Mesenchymal stem cell (in vitro differentiated cells and primary cell): Measurements from ENCODE around the gene OLA1.
A peak's percentile ranks its signal among the peaks of the same experiment; 100 is the strongest.

Source experiments
- DNase-seq: peaks from one replicate; pipeline ENCODE4 v3.0.0-alpha.2; 2013
- H2AFZ ChIP-seq: one replicate; pipeline ENCODE4 v1.6.1; 2013; ENCODE audit warnings: low read depth, mild to moderate bottlenecking, control low read depth, inconsistent platforms, low read length, moderate library complexity
- H2AK5ac ChIP-seq: 2 replicates; pipeline ENCODE4 v1.6.1; 2013; ENCODE audit warnings: low read length, moderate library complexity, mild to moderate bottlenecking, inconsistent platforms; ENCODE audit not compliant: severe bottlenecking
- H2BK120ac ChIP-seq: one replicate; pipeline ENCODE4 v1.6.1; 2013; ENCODE audit warnings: low read depth, mild to moderate bottlenecking, inconsistent platforms, low read length, moderate library complexity
- H2BK12ac ChIP-seq, 2 experiments: one replicate each; pipeline ENCODE4 v1.6.1; 2013; ENCODE audit warnings: inconsistent platforms in 2 of 2, low read length in 2 of 2, mild to moderate bottlenecking in 2 of 2, moderate library complexity in 2 of 2, control low read depth in 1 of 2
- H2BK15ac ChIP-seq: one replicate; pipeline ENCODE4 v1.6.1; 2013; ENCODE audit warnings: mild to moderate bottlenecking, low read depth, inconsistent platforms; ENCODE audit not compliant: poor library complexity, severe bottlenecking
- H2BK5ac ChIP-seq: 2 replicates; pipeline ENCODE4 v1.6.1; 2013; ENCODE audit warnings: low read depth, mild to moderate bottlenecking, low read length, control low read depth, inconsistent platforms; ENCODE audit not compliant: poor library complexity, severe bottlenecking
- H3K14ac ChIP-seq, 2 experiments: one replicate each; pipeline ENCODE4 v1.6.1; 2013; ENCODE audit warnings: inconsistent platforms in 2 of 2, low read length in 2 of 2, control low read depth in 1 of 2, mild to moderate bottlenecking in 1 of 2, moderate library complexity in 1 of 2
- H3K18ac ChIP-seq, 2 experiments: one replicate each; pipeline ENCODE4 v1.6.1; 2013; ENCODE audit warnings: inconsistent platforms in 2 of 2, low read length in 2 of 2, control low read depth in 1 of 2, low read depth in 1 of 2, mild to moderate bottlenecking in 1 of 2
- H3K23ac ChIP-seq, 2 experiments: one replicate each; pipeline ENCODE4 v1.6.1; 2013; ENCODE audit warnings: inconsistent platforms in 2 of 2, low read length in 2 of 2, mild to moderate bottlenecking in 2 of 2, moderate library complexity in 2 of 2, control low read depth in 1 of 2
- H3K27ac ChIP-seq: 2 replicates; pipeline ENCODE4 v1.5.1; 2013; ENCODE audit warnings: mild to moderate bottlenecking, moderate library complexity, low read length, control low read depth, inconsistent platforms; ENCODE audit not compliant: poor library complexity, severe bottlenecking
- H3K27me3 ChIP-seq, 2 experiments: 2 replicates each; pipeline versions ENCODE4 v1.6.1 to v1.7.0; 2013; ENCODE audit warnings: low read length in 2 of 2, mild to moderate bottlenecking in 2 of 2, moderate library complexity in 2 of 2, control low read depth in 1 of 2, inconsistent platforms in 1 of 2; ENCODE audit not compliant: control insufficient read depth in 1 of 2, insufficient read depth in 1 of 2
- H3K36me3 ChIP-seq, 2 experiments: 2 replicates each; pipeline versions ENCODE4 v1.6.1 to v1.7.0; 2013; ENCODE audit warnings: low read length in 2 of 2, control low read depth in 1 of 2, inconsistent platforms in 1 of 2, low read depth in 1 of 2, mild to moderate bottlenecking in 1 of 2; ENCODE audit not compliant: insufficient read depth in 2 of 2, control insufficient read depth in 1 of 2
- H3K4ac ChIP-seq, 2 experiments: one replicate each; pipeline ENCODE4 v1.6.1; 2013; ENCODE audit warnings: inconsistent platforms in 2 of 2, low read length in 2 of 2, mild to moderate bottlenecking in 2 of 2, moderate library complexity in 2 of 2, control low read depth in 1 of 2, low read depth in 1 of 2
- H3K4me1 ChIP-seq: 2 replicates; pipeline ENCODE4 v1.6.1; 2013; ENCODE audit warnings: low read depth, low read length, control low read depth; ENCODE audit not compliant: control insufficient read depth, insufficient read depth
- H3K4me2 ChIP-seq: 2 replicates; pipeline ENCODE4 v1.6.1; 2013; ENCODE audit warnings: low read length, mild to moderate bottlenecking, inconsistent platforms; ENCODE audit not compliant: poor library complexity, severe bottlenecking
- H3K4me3 ChIP-seq, 2 experiments: 2 replicates each; pipeline versions ENCODE4 v1.5.1 to v1.7.0; 2013; ENCODE audit warnings: low read length in 2 of 2, mild to moderate bottlenecking in 2 of 2, control low read depth in 1 of 2, low read depth in 1 of 2; ENCODE audit not compliant: insufficient read depth in 1 of 2
- H3K79me1 ChIP-seq: replicated peaks from 2 replicates; pipeline ENCODE4 v1.6.1; 2013; ENCODE audit warnings: mild to moderate bottlenecking, control low read depth, low read length, inconsistent platforms; ENCODE audit not compliant: poor library complexity, severe bottlenecking
- H3K9ac ChIP-seq: 2 replicates; pipeline ENCODE4 v1.7.0; 2013; ENCODE audit warnings: mild to moderate bottlenecking, low read length, moderate library complexity
- H3K9me3 ChIP-seq: 2 replicates; pipeline ENCODE4 v1.7.0; 2013; ENCODE audit warnings: mild to moderate bottlenecking, low read length; ENCODE audit not compliant: control insufficient read depth
- H4K8ac ChIP-seq: one replicate; pipeline ENCODE4 v1.6.1; 2013; ENCODE audit warnings: inconsistent platforms, mild to moderate bottlenecking, low read length, moderate library complexity
- H4K91ac ChIP-seq: one replicate; pipeline ENCODE4 v1.6.1; 2013; ENCODE audit warnings: mild to moderate bottlenecking, low read length, inconsistent platforms
- WGBS: methylation state at CpG from one replicate; pipeline ENCODE4 v1.1.7; 2013; ENCODE audit warnings: mixed read lengths; 5-methylcytosine and 5-hydroxymethylcytosine counted together

Gene OLA1

DNA sequence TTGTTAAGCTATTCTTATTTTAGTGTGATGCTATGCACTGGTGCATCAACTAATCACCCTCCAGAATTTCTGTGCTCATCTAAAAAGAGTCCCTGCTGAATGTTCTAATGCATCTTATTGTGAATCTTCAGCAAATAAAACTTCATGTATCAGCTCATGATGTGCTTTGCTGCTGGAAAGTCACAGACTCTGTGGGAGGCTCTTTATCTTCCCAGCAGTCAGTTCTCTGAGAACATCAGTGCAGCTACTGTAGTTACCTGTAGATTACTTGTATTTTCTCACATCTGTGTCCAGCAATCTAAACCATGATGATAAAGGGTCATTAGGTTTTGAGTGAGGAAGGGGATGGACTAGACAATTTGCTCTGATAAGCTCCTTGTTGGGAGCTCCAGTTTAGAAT is 141.6 kb downstream of the OLA1 start:
- Histone ChIP-seq H3K27ac (no peak overlapping the region), H2BK12ac (no peak overlapping the region), H3K4me1 (no peaks in the 10 kb centered on the region), H2BK15ac (no peak overlapping the region), H3K23ac (no peak overlapping the region), H3K27me3 (no peaks in the 10 kb centered on the region), H2BK120ac (no peak overlapping the region), H3K18ac (no peak overlapping the region), H3K14ac (no peak overlapping the region), H3K9me3 (no peaks in the 10 kb centered on the region), H2AK5ac (no peak overlapping the region), H3K9ac (no peak overlapping the region), H3K4ac (no peak overlapping the region), H2BK5ac (no peak overlapping the region), H3K79me1 (peaks cover 3% of the 10 kb centered on the region), H2AFZ (no peak overlapping the region), H4K91ac (no peak overlapping the region), H3K4me3 (no peak overlapping the region), H4K8ac (no peak overlapping the region), H3K36me3 (peaks cover 0 to 5% of the 10 kb centered on the region in 2 experiments), H3K4me2 (no peak overlapping the region)
- no peak for DNase-seq

- Histone ChIP-seq H3K79me1 (peaks cover 3% of the 10 kb centered on the region), H2AK5ac (no peak overlapping the region), H3K18ac (no peak overlapping the region), H3K9ac (no peak overlapping the region), H3K4me2 (no peak overlapping the region), H3K4me3 (no peak overlapping the region), H3K4me1 (no peaks in the 10 kb centered on the region), H3K4ac (no peak overlapping the region), H3K27me3 (no peaks in the 10 kb centered on the region), H2BK12ac (no peak overlapping the region), H3K23ac (no peak overlapping the region), H2BK5ac (no peak overlapping the region), H3K9me3 (no peaks in the 10 kb centered on the region), H2BK120ac (no peak overlapping the region), H2AFZ (no peak overlapping the region), H4K91ac (no peak overlapping the region), H3K27ac (no peak overlapping the region), H3K36me3 (peaks cover 0 to 5% of the 10 kb centered on the region in 2 experiments), H3K14ac (no peak overlapping the region), H2BK15ac (no peak overlapping the region), H4K8ac (no peak overlapping the region)
- DNase-seq, result no peak
- 100% methylated on average over 1 of the region's 5 CpGs for WGBS
Observed at GRCh38 chr2:174094542-174094941, 153.8 kb downstream of the OLA1 start.

GRCh38 chr2:174090476-174090875 is 157.9 kb downstream of the OLA1 start:
- Histone ChIP-seq H3K27ac (no peak overlapping the region), H2AK5ac (no peak overlapping the region), H3K4me2 (no peak overlapping the region), H3K23ac (no peak overlapping the region), H2BK12ac (no peak overlapping the region), H3K18ac (no peak overlapping the region), H3K4ac (no peak overlapping the region), H3K79me1 (peaks cover 3% of the 10 kb centered on the region), H2BK5ac (no peak overlapping the region), H3K9me3 (no peaks in the 10 kb centered on the region), H3K27me3 (no peaks in the 10 kb centered on the region), H3K36me3 (peaks cover 0 to 5% of the 10 kb centered on the region in 2 experiments), H2BK120ac (no peak overlapping the region), H4K8ac (no peak overlapping the region), H3K14ac (no peak overlapping the region), H2AFZ (no peak overlapping the region), H3K9ac (no peak overlapping the region), H3K4me1 (no peaks in the 10 kb centered on the region), H4K91ac (no peak overlapping the region), H3K4me3 (no peak overlapping the region), H2BK15ac (no peak overlapping the region)
- no peak for DNase-seq
- WGBS, result 89% methylated on average over 1 of the region's 4 CpGs

DNA sequence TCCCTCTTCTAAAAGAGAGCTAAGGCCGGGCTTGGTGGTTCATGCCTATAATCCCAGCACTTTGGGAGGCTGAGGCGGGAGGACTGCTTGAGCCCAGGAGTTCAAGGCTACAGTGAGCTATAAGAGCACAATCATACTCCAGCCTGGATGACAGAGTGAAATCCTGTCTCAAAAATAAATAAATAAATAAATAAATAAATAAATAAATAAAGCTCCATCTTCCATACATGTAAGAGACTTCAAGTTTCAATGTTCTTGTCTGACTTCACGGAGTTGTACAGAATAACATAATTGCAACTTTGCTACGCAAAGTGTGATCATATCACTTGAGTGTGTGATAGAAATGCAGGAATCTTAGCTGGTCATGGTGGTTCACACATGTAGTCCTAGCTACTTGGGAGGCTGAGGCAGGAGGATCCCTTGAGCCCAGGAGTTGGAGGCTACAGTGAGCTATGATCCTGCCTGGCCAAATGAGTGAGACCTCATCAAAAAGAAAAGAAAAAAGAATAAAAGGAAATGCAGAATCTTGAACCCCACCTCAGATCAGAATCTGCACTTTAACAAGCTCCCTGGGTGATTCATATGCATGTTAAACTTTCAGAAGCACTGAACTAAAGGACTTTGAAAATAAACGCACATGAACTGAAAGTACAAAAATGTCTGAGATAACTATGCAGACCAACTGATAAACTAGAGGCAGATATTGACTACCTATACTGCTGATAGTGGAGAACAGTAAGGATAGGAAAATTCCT is 159.4 kb downstream of the OLA1 start:
- Histone ChIP-seq H3K18ac (no peak overlapping the region), H2BK15ac (no peak overlapping the region), H3K27ac (no peak overlapping the region), H2AFZ (no peak overlapping the region), H2BK12ac (no peak overlapping the region), H4K91ac (no peak overlapping the region), H3K23ac (no peak overlapping the region), H3K27me3 (no peaks in the 10 kb centered on the region), H2AK5ac (no peak overlapping the region), H3K36me3 (peaks cover 0 to 3% of the 10 kb centered on the region in 2 experiments), H3K4me1 (peaks cover 1% of the 10 kb centered on the region), H3K79me1 (peaks cover 2% of the 10 kb centered on the region), H2BK120ac (no peak overlapping the region), H3K9ac (no peak overlapping the region), H2BK5ac (no peak overlapping the region), H3K14ac (peak overlapping the region in 1 of 2 experiments; percentile 55), H3K4me3 (no peak overlapping the region), H3K4me2 (no peak overlapping the region), H3K9me3 (no peaks in the 10 kb centered on the region), H3K4ac (no peak overlapping the region), H4K8ac (no peak overlapping the region)
- DNase-seq, result no peak
- 97% methylated on average over 4 of the region's 5 CpGs for WGBS
